Ishikawa (cell line): ENCODE measurements around the gene PPP1CA.

Experiments used
- EGR1 ChIP-seq: IDR thresholded peaks from 2 replicates; pipeline ENCODE4 v1.6.1; 2012
- TCF12 ChIP-seq: IDR thresholded peaks from 2 replicates; pipeline ENCODE4 v1.6.1; 2012; ENCODE audit warnings: low read depth

DNA sequence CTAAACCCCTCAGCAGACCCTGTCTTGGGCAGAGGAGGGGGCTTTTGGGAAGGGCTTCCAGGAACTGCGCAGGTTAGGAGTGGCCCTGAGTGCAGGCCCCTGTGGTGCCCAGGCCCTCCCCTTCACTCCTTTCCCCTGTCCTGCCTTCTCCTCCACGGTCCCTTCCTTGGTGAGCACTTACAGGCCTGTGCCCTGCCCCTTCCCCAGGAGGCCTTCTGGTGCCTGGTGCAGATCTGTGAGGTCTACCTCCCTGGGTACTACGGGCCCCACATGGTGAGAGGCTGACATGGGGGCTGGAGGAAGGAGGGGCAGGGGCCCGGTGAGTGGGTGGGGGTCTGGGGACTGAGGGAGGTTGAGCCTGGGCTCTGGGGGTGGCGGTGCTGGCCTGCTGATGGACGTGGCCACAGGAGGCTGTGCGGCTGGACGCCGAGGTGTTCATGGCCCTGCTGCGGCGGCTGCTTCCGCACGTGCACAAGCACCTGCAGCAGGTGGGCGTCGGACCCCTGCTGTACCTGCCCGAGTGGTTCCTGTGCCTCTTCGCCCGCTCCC lies 4.8 kb upstream of the PPP1CA start:
- TF ChIP-seq EGR1 (no peak), TCF12 (no peak)
